Measurements from ENCODE around the gene SCAF4.
A peak's percentile ranks its signal among the peaks of the same experiment; 100 is the strongest.

Gene SCAF4

GRCh38 chr21:31735511-31735992, 3.6 kb upstream of the SCAF4 start:
- DNase-seq: no peak

GRCh38 chr21:31733551-31734149, 1.7 kb upstream of the SCAF4 start:
- no peak for DNase-seq

GRCh38 chr21:31732597-31733550, 956 bp upstream of the SCAF4 start:
- no peak for DNase-seq

DNA sequence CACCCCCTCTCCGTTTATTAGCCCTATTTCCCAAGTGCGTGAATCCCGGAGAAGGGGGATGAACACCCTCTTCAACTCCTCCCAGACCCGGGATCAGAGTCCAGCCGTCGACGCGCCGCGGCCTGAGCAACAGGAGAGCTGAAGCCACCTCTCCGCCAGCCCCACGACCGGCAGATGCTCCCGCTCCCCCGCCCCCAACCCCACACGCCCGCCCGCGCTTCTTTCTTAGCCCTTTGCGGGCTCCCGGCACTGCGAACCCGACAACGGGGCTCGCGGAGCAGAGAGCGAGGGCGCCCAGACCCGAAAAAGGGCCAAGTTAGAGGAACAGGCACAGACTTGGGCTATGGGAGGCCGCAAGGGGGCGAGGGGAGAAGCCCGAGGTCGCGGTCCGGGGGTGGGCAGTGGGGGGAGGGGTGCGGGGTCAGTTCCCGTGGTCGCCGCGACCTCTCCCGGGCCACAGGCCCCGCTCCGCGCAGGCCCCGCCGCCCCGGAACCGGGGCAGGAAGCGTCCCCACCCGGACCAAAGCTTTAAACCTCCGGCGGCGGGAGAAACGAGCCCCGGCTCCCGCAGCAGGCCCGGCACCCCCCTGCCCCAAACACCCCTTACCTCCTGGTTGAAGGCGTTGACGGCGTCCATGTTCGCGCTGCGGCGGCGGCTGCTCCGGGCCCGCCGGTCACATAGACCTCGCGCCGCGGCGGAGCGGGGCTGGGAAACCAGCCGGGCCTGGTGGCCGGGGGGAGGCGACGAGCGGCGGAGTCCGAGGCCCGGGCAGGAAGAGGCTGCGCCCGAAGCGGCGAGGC, 662 bp downstream of the SCAF4 start:
- DNase-seq: peak; percentile 43

DNA sequence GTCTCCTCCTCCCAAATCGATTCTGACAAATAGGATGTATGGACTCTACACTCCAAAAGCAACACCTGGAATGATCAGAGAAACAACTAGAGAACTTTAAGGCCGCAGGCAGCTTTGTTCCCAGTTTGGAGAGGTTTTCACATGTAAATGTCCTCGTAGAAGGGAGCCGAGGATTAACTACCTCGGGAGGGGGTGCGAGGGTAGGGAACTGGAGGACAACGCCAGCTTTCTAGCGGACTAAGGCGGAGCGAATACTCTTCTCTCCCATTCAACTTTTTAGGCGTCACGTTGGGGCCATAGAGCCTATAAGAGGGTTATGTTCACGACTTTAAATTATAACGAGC, 1.2 kb downstream of the SCAF4 start:
- no peak for DNase-seq

DNA sequence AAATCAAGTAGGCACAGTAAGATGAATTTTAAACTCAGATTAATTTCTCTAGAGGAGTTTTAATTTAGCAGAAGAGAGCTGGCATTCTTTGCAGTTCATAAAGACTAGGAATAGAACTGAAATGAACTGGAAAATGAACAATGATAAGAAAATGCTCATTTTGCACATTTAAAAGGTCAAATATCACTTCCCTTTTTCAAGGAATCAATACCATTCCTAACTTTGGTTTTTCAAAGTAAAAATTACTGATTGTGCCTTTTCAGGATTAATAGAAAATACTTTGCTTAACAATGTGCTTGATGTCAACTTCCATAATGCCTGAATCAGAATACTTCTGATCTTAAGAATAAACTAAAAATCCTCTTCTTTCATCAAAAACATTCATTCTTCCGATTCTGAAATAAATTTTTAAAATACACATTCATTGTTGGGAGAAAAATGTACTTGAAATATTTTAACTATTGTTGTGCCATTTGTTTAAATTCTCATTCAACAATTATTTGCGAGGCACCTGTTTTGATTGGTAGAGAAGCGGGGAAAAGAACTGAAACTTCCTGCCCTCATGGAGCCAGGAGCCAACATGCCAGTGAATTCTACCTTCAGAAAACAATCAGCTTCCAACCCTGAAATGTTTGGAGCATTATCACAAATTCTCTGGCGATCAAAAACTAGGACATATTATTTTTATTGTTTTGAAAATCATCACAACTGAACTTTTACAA, 2.1 kb downstream of the SCAF4 start:
- DNase-seq: no peak

DNA sequence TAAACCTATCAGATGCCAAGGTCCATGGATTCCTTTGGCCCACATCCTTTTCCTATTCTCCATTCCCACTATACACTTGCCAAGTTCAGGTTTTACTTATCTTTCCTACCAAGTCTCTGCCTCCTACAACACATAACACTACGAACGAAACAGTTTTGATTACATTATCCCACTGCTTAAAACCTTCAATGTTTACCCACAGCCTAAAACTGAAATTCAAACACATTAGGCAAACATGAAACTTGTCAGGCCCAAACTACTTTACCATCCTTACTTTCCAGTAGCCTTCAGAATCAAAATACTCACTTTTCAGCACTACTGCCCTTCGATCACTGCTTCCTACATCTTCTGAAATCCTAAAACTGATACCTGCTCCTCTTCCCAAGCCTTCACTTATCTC, 3.0 kb downstream of the SCAF4 start:
- DNase-seq: no peak

GRCh38 chr21:31728191-31728590, 3.7 kb downstream of the SCAF4 start:
- no peak for DNase-seq

- DNase-seq: no peak
Measured at GRCh38 chr21:31727181-31727580, 4.7 kb downstream of the SCAF4 start.

DNA sequence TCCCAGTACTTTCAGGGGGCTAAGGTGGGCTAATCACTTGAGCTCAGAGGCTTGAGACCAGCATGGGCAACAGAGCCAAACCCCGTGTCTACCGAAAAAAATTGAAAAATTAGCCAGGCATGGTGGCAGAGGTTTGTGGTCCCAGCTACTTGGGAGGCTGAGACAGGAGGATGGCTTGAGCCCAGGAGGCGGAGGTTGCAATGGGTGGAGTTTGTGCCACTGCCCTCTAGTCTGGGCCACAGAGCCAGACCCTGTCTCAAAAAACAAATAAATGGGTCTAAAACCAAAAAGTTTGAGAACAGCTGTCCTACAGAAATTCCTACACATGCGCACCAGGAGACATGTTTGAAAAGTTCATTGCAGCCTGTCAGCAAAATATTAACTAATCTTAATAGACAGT, 5.5 kb downstream of the SCAF4 start:
- no peak for DNase-seq

- no peak for DNase-seq
Measured at GRCh38 chr21:31725202-31725839, 6.6 kb downstream of the SCAF4 start.

- DNase-seq: no peak
Measured at GRCh38 chr21:31724552-31724951, 7.4 kb downstream of the SCAF4 start.

- no peak for DNase-seq
Measured at GRCh38 chr21:31721381-31721780, 10.5 kb downstream of the SCAF4 start.

- DNase-seq: no peak
Measured at GRCh38 chr21:31720739-31721138, 11.2 kb downstream of the SCAF4 start.

DNA sequence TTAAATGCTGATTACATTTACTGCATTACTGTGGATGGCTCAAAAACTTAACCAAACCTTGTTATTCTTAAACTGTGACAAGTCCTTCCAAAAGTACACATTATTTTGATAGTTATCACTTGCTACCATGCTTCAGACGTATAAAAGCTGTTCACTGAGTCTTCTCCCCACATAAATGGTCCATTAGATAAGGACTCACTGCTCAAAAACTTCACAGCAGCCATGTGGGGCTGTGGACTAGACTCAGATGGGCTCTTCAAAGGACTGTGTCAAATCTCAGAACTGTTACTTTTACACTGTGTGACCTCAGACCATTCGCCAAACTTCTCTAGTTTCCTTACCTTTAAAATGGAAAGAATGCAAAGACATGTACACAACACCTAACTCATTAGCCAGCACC, 11.6 kb downstream of the SCAF4 start:
- no peak for DNase-seq

DNA sequence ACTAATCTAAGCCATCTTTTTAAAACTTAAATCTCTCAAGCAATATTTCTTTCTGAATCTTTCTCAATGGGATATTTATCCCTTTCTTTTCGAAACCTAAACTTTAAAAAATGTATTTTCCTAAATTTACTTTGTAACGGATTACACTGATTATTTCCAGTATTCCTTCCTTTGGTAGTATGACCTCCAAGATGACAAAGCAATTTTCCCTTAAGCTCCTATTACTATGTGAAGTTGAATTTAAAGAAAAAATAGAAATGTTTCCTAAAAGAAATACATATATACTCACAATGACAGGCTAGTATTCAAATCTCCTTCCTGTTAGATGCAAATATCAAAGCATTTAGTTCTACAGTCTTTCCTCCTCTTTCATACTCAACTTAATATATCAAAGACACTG, 15.8 kb downstream of the SCAF4 start:
- DNase-seq: no peak

DNA sequence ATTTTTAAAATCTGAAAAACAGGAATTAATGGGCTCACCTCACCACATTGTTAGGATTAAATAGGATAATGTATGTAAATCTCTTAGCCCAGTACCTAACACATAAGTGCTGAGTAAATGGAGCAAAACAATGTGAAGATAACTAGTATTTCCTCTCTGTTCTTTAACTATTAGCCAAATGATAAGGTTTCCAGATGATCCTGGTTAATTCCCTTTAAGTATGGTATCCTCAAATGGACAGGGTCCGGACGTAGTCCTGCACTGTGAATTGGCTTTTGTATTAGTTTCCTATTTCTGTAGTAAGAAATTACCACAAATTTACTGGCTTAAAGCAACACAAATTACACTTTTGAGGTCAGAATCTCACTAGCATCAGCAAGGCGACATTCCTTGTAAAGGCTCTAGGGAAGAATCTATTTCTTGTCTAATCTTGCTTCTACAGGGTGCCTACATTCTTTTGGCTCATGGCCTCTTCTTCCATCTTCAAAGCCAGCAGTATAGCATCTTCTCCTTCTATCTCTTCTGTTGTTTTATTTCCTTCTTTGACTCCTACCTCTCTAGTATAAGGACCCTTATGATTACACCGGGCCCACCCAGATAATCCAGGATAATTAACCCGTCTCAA, 17.1 kb downstream of the SCAF4 start:
- DNase-seq: no peak

GRCh38 chr21:31713973-31714740, 17.8 kb downstream of the SCAF4 start:
- no peak for DNase-seq

GRCh38 chr21:31713115-31713514, 18.8 kb downstream of the SCAF4 start:
- no peak for DNase-seq

GRCh38 chr21:31711745-31712285, 20.1 kb downstream of the SCAF4 start:
- no peak for DNase-seq

GRCh38 chr21:31711326-31711725, 20.6 kb downstream of the SCAF4 start:
- no peak for DNase-seq

Data from stimulated activated CD4-positive, alpha-beta T cell treated with anti-CD3 and anti-CD28 coated beads, Interleukin-12 subunit alpha, Interleukin-12 subunit beta, amount 100 ng/mL, for 4 hours (primary cell).